Ovary (tissue), 3 donors: ENCODE data around the gene DMXL2.

Experiments used
- EP300 ChIP-seq: sonication (generic); formaldehyde crosslinking; IDR thresholded peaks from one replicate; pipeline ENCODE4 v1.6.1; 2017; ENCODE audit warnings: antibody characterized with exemption
- POLR2A ChIP-seq: fragments of 450-650 bp; IDR thresholded peaks from one replicate; pipeline ENCODE4 v1.6.1; 2017; ENCODE audit warnings: antibody characterized with exemption, mild to moderate bottlenecking, moderate library complexity
- TF ChIP-seq, protein P1 (sequence below), 3 donors: fragments of 450-650 bp in 2 of 3; fragments of 200-600 bp in 1 of 3; IDR thresholded peaks; one replicate each; pipeline versions ENCODE4 v1.5.1 to v1.8.0; 2016 to 2022; ENCODE audit warnings: antibody characterized with exemption in 3 of 3, mild to moderate bottlenecking in 1 of 3
- donor health status: DM: no; HTN: no; CAD: no.

GRCh38 chr15:51403072-51403878, 219.3 kb downstream of the DMXL2 start:
- TF ChIP-seq, protein P1, sequence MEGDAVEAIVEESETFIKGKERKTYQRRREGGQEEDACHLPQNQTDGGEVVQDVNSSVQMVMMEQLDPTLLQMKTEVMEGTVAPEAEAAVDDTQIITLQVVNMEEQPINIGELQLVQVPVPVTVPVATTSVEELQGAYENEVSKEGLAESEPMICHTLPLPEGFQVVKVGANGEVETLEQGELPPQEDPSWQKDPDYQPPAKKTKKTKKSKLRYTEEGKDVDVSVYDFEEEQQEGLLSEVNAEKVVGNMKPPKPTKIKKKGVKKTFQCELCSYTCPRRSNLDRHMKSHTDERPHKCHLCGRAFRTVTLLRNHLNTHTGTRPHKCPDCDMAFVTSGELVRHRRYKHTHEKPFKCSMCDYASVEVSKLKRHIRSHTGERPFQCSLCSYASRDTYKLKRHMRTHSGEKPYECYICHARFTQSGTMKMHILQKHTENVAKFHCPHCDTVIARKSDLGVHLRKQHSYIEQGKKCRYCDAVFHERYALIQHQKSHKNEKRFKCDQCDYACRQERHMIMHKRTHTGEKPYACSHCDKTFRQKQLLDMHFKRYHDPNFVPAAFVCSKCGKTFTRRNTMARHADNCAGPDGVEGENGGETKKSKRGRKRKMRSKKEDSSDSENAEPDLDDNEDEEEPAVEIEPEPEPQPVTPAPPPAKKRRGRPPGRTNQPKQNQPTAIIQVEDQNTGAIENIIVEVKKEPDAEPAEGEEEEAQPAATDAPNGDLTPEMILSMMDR (IDR thresholded peaks at IDR 0.05) = peak in 1 of 3 donors; percentile 60
- TF ChIP-seq EP300 (no peak), POLR2A (no peak)
